Spleen (tissue), 7 donors: ENCODE data around the gene TMPRSS6.

Experiments
- CTCF ChIP-seq, 11 experiments: fragments of 200-600 bp in 7 of 11; fragments of 450-650 bp in 4 of 11; sonication (generic) in 4 of 11; IDR thresholded peaks in 8 of 11; conservative IDR thresholded peaks in 3 of 11; 1 replicate in 7 of 11; 2 replicates in 4 of 11; pipeline versions ENCODE4 v1.4.0 to v1.8.0; 2016 to 2021; ENCODE audit warnings: antibody characterized with exemption in 11 of 11, inconsistent platforms in 4 of 11, mild to moderate bottlenecking in 1 of 11
- POLR2A ChIP-seq, 3 donors: fragments of 450-650 bp; IDR thresholded peaks; one replicate each; pipeline ENCODE4 v1.5.1; 2017; ENCODE audit warnings: antibody characterized with exemption in 3 of 3, mild to moderate bottlenecking in 1 of 3
- POLR2AphosphoS5 ChIP-seq, 3 donors: sonication (generic); formaldehyde crosslinking; IDR thresholded peaks; one replicate each; pipeline ENCODE4 v1.5.1; 2017; ENCODE audit warnings: antibody characterized with exemption in 3 of 3
- donor health status: DM: no; HTN: no; CAD: no; lungs with moderate emphysema.
- donor health status: DM: no; HTN: no; CAD: no.
- donor health status: DM: no; HTN: no; CAD: no.

GRCh38 chr22:37151401-37151800, 41.9 kb upstream of the TMPRSS6 start:
- TF ChIP-seq POLR2A (IDR thresholded peaks at IDR 0.05) (no peak), CTCF (IDR thresholded peaks at IDR 0.05 in 8 of 11, conservative IDR thresholded peaks at IDR 0.05 in 3 of 11) (no peak), POLR2AphosphoS5 (IDR thresholded peaks at IDR 0.05) (no peak)
